HEK293 (cell line): ENCODE measurements around the gene SPACA4.

Experiments
- CTCF ChIA-PET: fragments of 350-600 bp; formaldehyde crosslinking; extraction: SDS; loops from one replicate; lab custom pipeline; 2021; ENCODE audit warnings: antibody characterized with exemption; lab: Yijun Ruan, JAX
- POLR2A ChIA-PET: fragments of 300-600 bp; formaldehyde crosslinking; extraction: SDS; loops from one replicate; lab custom pipeline; 2020; ENCODE audit warnings: antibody characterized with exemption, inconsistent platforms; lab: Yijun Ruan, JAX
- H3K27ac ChIP-seq: fragments of 200-500 bp; sonication (Bioruptor generic); 2 replicates; pipeline ENCODE4 v1.5.1; 2014; ENCODE audit warnings: low read depth, low read length, control low read depth, inconsistent platforms; ENCODE audit errors: extremely low read depth
- H3K36me3 ChIP-seq, 2 experiments: fragments of 200-500 bp in 1 of 2; sonication (Bioruptor generic) in 1 of 2; 1 replicate in 1 of 2; 2 replicates in 1 of 2; pipeline ENCODE4 v1.5.1; 2014 to 2017; ENCODE audit warnings: inconsistent platforms in 2 of 2, low read length in 2 of 2; ENCODE audit not compliant: control insufficient read depth in 2 of 2, insufficient read depth in 1 of 2
- H3K4me1 ChIP-seq: fragments of 200-500 bp; sonication (Bioruptor generic); 2 replicates; pipeline ENCODE4 v1.5.1; 2014; ENCODE audit warnings: mild to moderate bottlenecking, low read length, inconsistent platforms; ENCODE audit not compliant: control insufficient read depth, insufficient read depth
- H3K4me3 ChIP-seq: 2 replicates; pipeline ENCODE4 v1.5.1; 2011; ENCODE audit warnings: low read depth, mild to moderate bottlenecking, control low read depth, low read length, moderate library complexity
- H3K9me3 ChIP-seq: fragments of 200-500 bp; sonication (Bioruptor generic); 2 replicates; pipeline ENCODE4 v1.5.1; 2014; ENCODE audit warnings: low read depth, low read length, inconsistent platforms; ENCODE audit not compliant: control insufficient read depth, insufficient read depth
- EGR2 ChIP-seq: fragments of 450-650 bp; formaldehyde crosslinking; IDR thresholded peaks from 2 replicates; pipeline ENCODE4 v1.5.1; 2016; ENCODE audit warnings: low read depth, missing biosample characterization, missing genetic modification characterization
- GLI4 ChIP-seq: fragments of 450-650 bp; formaldehyde crosslinking; IDR thresholded peaks from 2 replicates; pipeline ENCODE4 v1.5.1; 2016; ENCODE audit warnings: missing biosample characterization, missing genetic modification characterization
- GLIS1 ChIP-seq: fragments of 450-650 bp; formaldehyde crosslinking; IDR thresholded peaks from 2 replicates; pipeline ENCODE4 v1.5.1; 2016; ENCODE audit warnings: missing biosample characterization, missing genetic modification characterization
- IKZF3 ChIP-seq: fragments of 450-650 bp; IDR thresholded peaks from 2 replicates; pipeline ENCODE4 v1.5.0; 2018; ENCODE audit warnings: missing biosample characterization, mild to moderate bottlenecking, missing genetic modification characterization, moderate library complexity
- KLF10 ChIP-seq: fragments of 450-650 bp; IDR thresholded peaks from 2 replicates; pipeline ENCODE4 v1.5.1; 2018; ENCODE audit warnings: missing biosample characterization, mild to moderate bottlenecking, missing genetic modification characterization
- PATZ1 ChIP-seq: fragments of 450-650 bp; formaldehyde crosslinking; IDR thresholded peaks from 2 replicates; pipeline ENCODE4 v1.5.1; 2016; ENCODE audit warnings: missing biosample characterization, missing genetic modification characterization
- PRDM10 ChIP-seq: fragments of 450-650 bp; formaldehyde crosslinking; IDR thresholded peaks from 2 replicates; pipeline ENCODE4 v1.5.1; 2016; ENCODE audit warnings: missing biosample characterization, missing genetic modification characterization
- SP2 ChIP-seq: fragments of 450-650 bp; formaldehyde crosslinking; IDR thresholded peaks from 2 replicates; pipeline ENCODE4 v1.5.1; 2016; ENCODE audit warnings: missing biosample characterization, missing genetic modification characterization
- ZBTB11 ChIP-seq: fragments of 450-650 bp; formaldehyde crosslinking; conservative IDR thresholded peaks from 2 replicates; pipeline ENCODE4 v1.5.1; 2016; ENCODE audit warnings: low read depth, missing biosample characterization, missing genetic modification characterization
- ZBTB20 ChIP-seq: fragments of 450-650 bp; formaldehyde crosslinking; IDR thresholded peaks from 2 replicates; pipeline ENCODE4 v1.5.1; 2016; ENCODE audit warnings: missing biosample characterization, missing genetic modification characterization
- ZBTB48 ChIP-seq: fragments of 450-650 bp; formaldehyde crosslinking; IDR thresholded peaks from 2 replicates; pipeline ENCODE4 v1.5.1; 2016; ENCODE audit warnings: missing biosample characterization, missing genetic modification characterization
- ZIC2 ChIP-seq: fragments of 450-650 bp; formaldehyde crosslinking; IDR thresholded peaks from 2 replicates; pipeline ENCODE4 v1.5.1; 2016; ENCODE audit warnings: missing biosample characterization, missing genetic modification characterization
- ZNF10 ChIP-seq: fragments of 450-650 bp; formaldehyde crosslinking; IDR thresholded peaks from 2 replicates; pipeline ENCODE4 v1.5.1; 2017; ENCODE audit warnings: missing biosample characterization, missing genetic modification characterization
- ZNF114 ChIP-seq: fragments of 450-650 bp; formaldehyde crosslinking; IDR thresholded peaks from 2 replicates; pipeline ENCODE4 v1.5.0; 2017; ENCODE audit warnings: missing biosample characterization, missing genetic modification characterization
- ZNF214 ChIP-seq: fragments of 450-650 bp; formaldehyde crosslinking; IDR thresholded peaks from 2 replicates; pipeline ENCODE4 v1.5.1; 2017; ENCODE audit warnings: missing biosample characterization, mild to moderate bottlenecking, missing genetic modification characterization, borderline replicate concordance
- ZNF341 ChIP-seq: fragments of 450-650 bp; formaldehyde crosslinking; IDR thresholded peaks from 2 replicates; pipeline ENCODE4; 2016; ENCODE audit warnings: low read depth, missing biosample characterization, missing genetic modification characterization
- ZNF416 ChIP-seq: fragments of 450-650 bp; formaldehyde crosslinking; IDR thresholded peaks from 2 replicates; pipeline ENCODE4 v1.5.1; 2016; ENCODE audit warnings: missing biosample characterization, missing genetic modification characterization
- ZNF776 ChIP-seq: fragments of 450-650 bp; formaldehyde crosslinking; IDR thresholded peaks from 2 replicates; pipeline ENCODE4 v1.5.0; 2017; ENCODE audit warnings: missing biosample characterization, missing genetic modification characterization, borderline replicate concordance
- ZSCAN23 ChIP-seq: fragments of 450-650 bp; formaldehyde crosslinking; IDR thresholded peaks from 2 replicates; pipeline ENCODE4 v1.5.1; 2016; ENCODE audit warnings: missing biosample characterization, missing genetic modification characterization

The SPACA4 gene

GRCh38 chr19:48634036-48634342 is 27.4 kb downstream of the SPACA4 start:
- peaks cover 23% of the 10 kb centered on the region for H3K4me1 ChIP-seq
- POLR2A ChIA-PET, result interaction anchor here (0.6 to 8.1 kb wide), 6 partner anchors 10 to 239 kb away, joined by 4 to 97 read pairs (median 16); partner anchors contain the start of genes CA11, FAM83E, PPP1R15A and RPL18
- no peak for TF ChIP-seq ZBTB11
- TF ChIP-seq, all 188 proteins: peak for 0
- Histone ChIP-seq H3K9me3 (no peaks in the 10 kb centered on the region), H3K27ac (peak overlapping the region; percentile 86), H3K4me3 (no peak overlapping the region), H3K36me3 (peaks cover 8 to 35% of the 10 kb centered on the region in 2 experiments; a peak in 2 of 3 replicates)
- CTCF ChIA-PET, result interaction anchor here (0.7 to 1.6 kb wide), 5 partner anchors 12 to 144 kb away, joined by 3 to 4 read pairs (median 3); partner anchors contain the start of gene CA11

GRCh38 chr19:48634424-48635262 is 28.1 kb downstream of the SPACA4 start:
- CTCF ChIA-PET, result interaction anchor here (0.6 to 1.2 kb wide), 5 partner anchors 20 to 145 kb away, joined by 3 to 4 read pairs (median 3); no protein-coding TSS in a partner anchor
- Histone ChIP-seq H3K9me3 (no peaks in the 10 kb centered on the region), H3K4me1 (peaks cover 23% of the 10 kb centered on the region), H3K36me3 (peaks cover 8 to 30% of the 10 kb centered on the region in 2 experiments; a peak in 2 of 3 replicates), H3K4me3 (no peak overlapping the region), H3K27ac (peak overlapping the region; percentile 86)
- POLR2A ChIA-PET, result interaction anchor here (0.6 to 8.1 kb wide), 6 partner anchors 11 to 238 kb away, joined by 4 to 97 read pairs (median 16); partner anchors contain the start of genes CA11, FAM83E, PPP1R15A and RPL18
- TF ChIP-seq ZNF10 (tag by site-specific recombination), result 0 out of 2 replicates have a peak, but pooled peaks have one; percentile 14
- no peak for TF ChIP-seq ZNF114 (tag by site-specific recombination)
- TF ChIP-seq ZNF214 (tag by site-specific recombination), result no peak
- peak; percentile 84 for TF ChIP-seq ZBTB20 (tag by site-specific recombination)
- TF ChIP-seq ZBTB11, result 0 out of 2 replicates have a peak, but pooled peaks have one; percentile 1
- peak; percentile 99 for TF ChIP-seq PRDM10 (tag by site-specific recombination)
- TF ChIP-seq ZNF776 (tag by site-specific recombination), result no peak
- peak; percentile 78 for TF ChIP-seq GLIS1 (tag by site-specific recombination)
- TF ChIP-seq ZIC2 (tag by site-specific recombination), result peak; percentile 73
- peak; percentile 87 for TF ChIP-seq KLF10 (tag by site-specific recombination)
- TF ChIP-seq EGR2 (tag by site-specific recombination), result peak; percentile 88
- TF ChIP-seq ZSCAN23 (tag by site-specific recombination), result 0 out of 2 replicates have a peak, but pooled peaks have one; percentile 46
- peak; percentile 59 for TF ChIP-seq ZBTB48 (tag by site-specific recombination)
- peak; percentile 83 for TF ChIP-seq SP2 (tag by site-specific recombination)
- peak; percentile 95 for TF ChIP-seq PATZ1
- peak; percentile 78 for TF ChIP-seq ZNF341
- TF ChIP-seq ZNF416 (tag by site-specific recombination), result no peak
- TF ChIP-seq IKZF3 (tag by site-specific recombination), result peak; percentile 95
- 0 out of 2 replicates have a peak, but pooled peaks have one; percentile 27 for TF ChIP-seq GLI4
